NCI-H345 treated with DMSO at 0.1 percent for 48 hours (cell line): ENCODE results near the gene GPC6.

ENCODE experiments used
- DNase-seq: peaks from one replicate; lab custom pipeline; 2025; ENCODE audit not compliant: unreplicated experiment; lab: John Stamatoyannopoulos, UW

Gene GPC6

DNA sequence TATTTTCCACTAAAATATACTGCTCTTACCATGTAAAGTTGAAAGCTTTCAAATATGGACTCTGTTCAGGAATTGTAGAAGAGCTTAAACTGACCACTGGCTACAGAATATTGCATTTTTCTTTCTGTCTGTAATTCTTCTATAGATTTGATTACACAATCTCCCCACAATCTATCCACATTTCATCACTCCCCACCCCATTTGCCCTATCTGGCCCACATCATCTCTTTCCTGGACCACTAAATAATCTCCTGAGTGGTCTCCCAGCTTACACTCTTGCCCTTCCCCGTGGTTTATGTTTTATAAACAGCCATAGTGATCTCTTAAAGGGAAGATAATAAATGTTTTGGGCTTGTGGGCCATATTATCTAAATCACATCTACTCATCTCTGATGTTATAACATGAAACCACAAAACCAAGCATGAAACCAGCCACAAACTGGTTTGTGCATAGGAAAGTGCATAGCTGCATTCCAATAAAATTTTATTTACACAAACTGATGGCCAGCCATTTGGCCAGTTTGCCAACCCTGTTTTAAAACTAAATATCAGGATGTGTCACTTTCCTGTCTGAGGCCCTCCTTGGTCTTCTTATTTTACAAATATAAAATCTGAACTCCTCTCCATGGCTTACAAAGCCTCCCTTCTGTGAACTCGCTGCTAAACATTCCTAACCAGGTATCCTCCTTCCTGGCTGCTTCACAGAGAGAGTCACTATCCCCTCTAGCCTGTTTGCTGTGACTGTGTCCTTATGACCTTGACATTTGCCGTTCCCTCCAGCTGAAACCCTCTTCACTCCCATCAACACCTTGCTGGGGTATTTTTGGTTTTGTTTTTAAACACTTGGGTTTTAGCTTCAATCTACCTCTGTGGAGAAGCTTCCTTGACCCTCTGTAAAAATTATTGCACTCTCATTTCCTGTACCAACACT is 500.9 kb downstream of the GPC6 start:
- DNase-seq, result no peak

DNA sequence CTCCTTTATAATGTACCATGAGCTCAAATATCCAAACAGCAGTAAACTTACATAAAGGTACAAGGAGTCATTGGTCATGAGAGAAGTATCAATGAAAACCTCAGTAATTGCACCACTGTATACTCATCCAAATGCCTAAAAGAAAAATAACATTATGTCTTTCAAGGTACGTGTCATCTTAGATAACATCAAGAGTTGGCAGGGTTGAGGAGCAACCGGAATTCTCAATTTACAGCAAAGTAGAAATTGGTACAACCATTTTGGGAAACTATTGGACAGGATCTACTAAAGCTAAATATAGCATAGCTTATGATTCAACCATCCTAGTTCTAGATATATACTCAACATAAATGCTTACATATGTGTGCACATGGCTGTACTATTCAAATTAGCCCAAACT is 502.8 kb downstream of the GPC6 start:
- no peak for DNase-seq

DNA sequence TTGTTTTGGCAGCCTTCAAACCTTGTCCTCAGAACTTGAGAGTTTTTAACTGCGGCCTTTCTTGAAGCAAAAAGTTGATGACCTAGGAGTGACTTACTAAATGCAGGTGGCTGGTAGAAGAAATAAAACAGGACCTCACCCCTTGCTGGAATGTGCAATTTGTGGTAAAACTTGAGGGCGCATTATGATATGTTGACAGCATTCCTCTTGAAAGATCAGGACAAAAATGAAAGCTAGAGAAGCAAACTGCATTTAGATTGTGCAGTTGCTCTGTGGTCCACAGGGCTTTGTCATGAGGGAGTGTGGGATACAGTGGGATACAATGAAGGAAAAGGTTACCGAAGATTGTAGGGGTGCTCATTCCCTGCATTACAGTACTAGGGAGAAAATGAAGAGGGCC is 504.2 kb downstream of the GPC6 start:
- DNase-seq, result no peak

DNA sequence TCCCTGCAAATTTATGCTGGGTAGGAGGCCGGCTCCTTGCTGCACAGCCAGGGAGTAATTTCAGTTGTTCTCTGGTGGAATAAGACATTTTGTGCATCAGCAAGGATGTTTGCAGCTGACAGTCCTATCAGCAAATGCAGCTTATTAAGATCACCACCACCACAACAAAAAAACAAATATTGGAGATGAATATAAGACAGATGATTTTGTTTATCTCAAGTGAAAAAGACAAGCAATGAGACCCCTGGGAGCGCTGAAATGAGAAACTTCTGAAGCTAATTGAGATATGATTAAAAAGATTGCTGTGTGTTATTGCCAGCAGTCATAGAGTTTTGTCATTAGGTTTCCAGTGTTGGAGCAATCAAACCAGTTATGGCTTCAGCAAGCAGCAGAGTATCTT is 505.6 kb downstream of the GPC6 start:
- DNase-seq, result no peak

DNA sequence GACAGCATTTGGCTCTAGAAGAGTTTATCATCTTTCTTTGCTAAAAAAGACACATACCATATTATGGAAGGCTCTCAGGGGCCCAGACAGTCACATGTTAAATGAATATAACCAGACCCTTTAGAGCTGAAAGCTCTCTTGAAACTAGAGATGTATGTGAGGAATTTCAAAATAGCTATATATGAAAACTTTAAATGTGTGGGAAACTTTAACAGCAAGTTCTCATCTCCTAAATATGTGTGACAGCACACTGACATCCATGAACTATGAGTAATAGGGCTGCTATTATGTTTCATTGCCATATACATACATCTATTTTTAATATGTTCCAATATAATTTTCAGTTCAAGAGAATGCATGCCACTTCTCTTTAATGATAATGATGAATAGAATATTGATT is 509.5 kb downstream of the GPC6 start:
- DNase-seq, result no peak

DNA sequence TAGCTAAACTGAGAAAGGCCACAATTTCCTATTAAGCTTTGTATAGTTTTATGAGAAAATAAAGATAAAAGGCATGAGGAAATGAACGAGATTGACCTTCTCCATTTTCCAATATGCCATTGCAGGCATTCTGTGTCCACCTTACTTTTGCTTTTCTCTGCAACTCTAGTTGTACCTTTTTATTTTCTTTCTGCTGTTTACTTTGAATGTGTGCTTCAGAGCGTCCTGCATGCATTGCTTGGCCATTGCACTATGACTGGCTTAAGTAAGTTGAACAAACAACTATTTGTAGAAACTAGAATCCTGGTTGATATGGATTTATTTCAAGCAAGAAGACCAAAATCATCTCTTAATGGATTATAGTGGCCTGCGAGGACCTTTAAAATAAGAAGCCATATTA is 510.3 kb downstream of the GPC6 start:
- no peak for DNase-seq

DNA sequence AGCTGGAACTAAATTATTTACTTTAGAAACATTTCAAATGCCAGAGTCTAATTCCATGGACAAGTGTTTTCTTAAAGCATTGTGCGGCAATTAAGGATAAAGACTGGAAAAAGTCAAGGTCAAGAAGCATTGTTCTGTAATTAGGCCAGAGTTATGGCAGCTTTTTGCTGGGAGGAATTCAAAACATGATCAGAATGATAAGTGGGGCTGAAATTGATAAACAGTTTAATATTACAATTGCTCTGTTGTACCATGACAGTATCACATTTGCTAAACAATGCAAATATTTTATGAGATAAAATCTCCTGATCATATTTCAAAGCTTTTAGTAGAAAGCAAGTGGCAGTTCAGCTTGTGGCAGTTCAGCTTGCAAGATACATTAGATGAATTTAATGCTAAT is 513.7 kb downstream of the GPC6 start:
- no peak for DNase-seq

DNA sequence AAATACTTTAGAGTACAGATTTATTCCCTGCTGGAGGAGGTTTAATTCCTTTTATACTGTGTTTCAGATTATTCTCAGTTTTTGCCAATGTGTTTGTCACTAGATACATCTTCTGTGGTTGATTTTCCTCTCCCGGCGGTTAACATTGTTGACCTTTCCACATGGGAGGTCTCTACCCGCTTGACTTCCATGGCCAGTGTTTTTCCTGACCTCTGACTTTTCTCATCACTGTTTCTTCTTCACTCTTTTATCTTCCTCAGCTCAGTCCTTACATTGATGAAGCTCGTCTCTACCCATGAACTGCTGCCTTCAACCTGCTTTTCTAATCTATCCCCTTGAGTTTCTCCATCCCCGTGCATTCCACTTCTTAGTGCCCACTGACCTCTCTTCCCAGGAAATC is 517.4 kb downstream of the GPC6 start:
- DNase-seq, result no peak

DNA sequence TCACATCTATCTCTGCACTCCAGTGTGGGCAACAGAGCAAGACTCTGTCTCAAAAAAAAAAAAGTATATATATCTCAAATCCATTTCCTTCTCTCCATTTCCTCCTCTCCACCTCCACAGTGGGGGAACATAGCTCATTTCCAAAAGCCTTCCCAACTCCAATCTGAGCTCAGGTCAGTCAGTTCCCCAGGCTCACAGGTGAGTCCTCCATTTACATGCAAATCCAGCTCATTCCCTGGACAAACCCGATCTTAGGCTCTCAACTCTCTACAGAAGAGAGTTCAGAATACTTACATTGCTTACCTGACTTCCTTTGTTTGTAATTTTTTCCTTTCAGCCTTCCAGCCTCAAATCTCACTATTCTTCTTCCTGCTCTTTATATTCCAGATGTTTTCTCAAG is 518.3 kb downstream of the GPC6 start:
- no peak for DNase-seq

DNA sequence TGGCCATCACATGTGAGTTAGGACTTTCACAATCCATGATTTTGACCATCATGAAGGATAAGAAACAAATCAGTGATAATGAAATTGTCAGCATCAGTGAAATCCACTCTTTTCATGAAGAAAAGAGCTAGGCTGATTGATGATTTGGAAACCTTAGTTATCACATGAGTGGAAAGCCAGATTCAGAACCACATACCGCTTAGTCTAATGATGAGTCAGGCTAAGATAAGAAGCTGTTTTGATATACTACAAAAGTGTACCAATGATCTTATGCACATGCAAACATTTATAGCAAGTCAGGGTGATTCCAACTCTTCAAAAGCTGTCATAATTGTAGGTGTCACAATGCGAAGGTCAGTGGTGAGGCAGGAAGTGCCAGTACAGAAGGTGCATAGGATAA is 519.3 kb downstream of the GPC6 start:
- DNase-seq, result no peak

DNA sequence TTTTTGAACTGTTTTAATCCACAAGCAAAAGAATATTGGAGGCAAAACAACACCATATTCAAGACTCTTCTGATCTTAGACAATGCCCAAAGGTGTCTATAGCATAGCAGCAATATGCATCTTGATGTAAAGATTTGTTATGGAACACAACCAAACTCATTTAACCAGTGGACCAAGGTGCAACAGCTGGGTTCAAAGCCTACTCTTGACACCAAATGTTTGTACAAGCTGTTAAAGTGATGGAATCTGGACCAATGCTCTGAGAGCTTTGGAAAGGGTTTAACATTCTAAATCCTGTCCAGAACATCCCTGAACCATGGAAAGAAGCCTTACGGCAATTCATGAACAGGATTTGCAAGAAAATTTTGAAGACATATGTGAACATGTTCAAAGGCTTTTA is 520.0 kb downstream of the GPC6 start:
- no peak for DNase-seq

DNA sequence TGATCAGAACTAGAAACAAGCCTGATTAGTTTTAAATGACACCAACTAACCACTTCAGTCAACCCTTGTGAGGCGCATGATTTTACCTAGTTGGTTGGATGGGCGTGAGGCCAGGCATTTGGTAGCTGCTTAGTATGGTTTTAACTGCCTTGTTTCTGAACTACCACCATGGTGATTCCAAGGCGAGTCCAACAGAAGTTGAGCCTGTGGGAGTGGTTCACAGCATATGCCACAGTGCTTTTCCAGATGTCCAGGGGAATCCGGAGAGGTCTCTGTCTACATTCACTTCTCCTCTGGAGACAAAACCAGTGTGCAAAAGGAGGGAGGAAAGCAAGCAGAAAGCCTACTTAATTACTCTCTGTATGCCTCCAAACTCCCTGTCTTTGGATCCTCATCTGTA is 524.1 kb downstream of the GPC6 start:
- no peak for DNase-seq

DNA sequence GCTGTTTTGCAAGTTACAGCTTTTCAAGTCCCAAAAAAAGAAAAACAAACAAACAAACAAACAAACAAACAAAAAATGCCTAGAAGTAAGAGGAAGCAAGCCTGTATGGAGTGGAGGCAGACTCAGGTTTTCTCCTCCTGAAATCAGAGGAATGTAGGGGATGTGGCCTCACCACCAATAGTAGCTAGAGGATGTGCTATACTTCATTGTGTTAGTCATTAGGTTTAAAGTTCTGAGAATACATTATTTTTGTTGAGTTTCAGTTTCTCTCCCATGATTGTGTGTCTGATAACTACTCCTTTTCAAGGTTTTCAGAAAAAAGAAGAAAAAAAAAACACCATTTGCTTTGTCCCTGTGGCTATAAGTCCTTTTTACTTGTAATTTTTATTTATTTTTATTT is 524.5 kb downstream of the GPC6 start:
- no peak for DNase-seq

DNA sequence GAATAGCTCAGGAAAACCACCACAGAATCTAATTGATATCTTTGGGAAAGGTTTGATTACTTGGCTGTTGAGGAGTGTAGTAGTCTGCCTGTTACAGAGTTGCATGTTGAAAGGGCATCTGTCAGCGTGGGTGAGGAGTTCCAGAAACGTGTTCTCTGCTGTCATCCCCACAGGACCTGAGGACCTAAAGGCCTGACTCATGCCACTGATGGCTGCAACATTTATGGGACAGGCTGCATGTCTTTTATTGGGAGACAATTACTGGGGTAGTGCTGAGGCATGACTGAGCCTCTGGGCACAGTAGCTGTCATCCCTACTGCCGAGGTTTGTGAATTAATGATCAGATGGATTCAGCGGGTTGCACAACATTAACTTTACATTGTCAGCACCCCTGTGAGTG is 525.9 kb downstream of the GPC6 start:
- DNase-seq, result no peak

DNA sequence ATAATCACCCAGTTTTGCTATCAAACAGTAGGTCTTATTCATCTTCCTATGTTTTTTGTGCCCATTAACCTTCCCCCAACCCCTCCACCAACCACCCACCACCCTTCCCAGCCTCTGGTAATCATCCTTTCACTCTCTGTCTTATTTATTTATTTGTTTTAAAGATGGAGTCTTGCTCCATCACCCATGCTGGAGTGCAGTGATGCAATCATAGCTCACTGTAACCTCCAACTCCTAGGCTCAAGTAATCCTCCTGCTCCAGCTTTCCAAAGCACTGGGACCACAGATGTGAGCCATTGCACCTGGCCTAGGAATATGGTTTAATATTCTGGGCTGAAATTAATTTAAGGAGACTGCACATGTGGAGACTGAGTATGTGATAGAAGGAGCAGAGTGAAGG is 527.0 kb downstream of the GPC6 start:
- no peak for DNase-seq

DNA sequence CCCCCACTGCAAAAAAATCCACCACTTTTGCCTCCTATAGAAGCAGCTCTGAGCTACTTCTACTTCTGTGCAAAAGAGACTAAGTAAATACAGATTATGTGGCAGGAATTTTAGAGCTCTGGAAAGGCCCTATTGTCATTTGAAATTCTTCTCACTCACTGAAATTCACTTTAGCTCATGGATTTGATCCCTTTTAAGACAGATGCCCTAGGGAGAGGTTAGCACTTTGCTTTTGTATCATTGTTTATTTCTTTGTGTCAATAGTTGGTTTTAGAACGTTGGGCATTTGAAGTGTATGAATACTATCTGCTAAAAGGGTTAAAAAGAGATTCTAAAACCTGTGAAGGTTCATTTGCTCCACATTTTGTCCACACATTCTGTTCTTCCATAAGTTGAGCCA is 528.7 kb downstream of the GPC6 start:
- DNase-seq, result no peak

DNA sequence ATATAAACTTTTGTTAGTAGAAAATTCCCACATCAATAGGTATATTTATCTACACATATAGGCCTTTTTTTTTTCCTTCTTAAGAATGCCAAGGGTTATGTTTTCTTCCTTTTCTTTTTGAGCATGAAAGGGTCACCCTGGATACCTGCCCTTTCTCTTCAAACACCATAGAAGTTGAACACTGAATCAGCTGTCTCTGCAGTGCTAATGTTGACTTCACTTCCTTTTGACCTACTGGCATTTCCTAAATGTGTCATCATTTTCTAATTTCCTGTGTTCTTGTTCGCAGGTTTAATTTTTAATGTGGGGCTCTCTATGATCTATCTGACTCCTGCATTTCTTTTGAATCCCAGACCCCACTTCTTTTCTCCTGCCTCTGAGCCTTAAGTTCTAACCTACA is 532.0 kb downstream of the GPC6 start:
- no peak for DNase-seq

DNA sequence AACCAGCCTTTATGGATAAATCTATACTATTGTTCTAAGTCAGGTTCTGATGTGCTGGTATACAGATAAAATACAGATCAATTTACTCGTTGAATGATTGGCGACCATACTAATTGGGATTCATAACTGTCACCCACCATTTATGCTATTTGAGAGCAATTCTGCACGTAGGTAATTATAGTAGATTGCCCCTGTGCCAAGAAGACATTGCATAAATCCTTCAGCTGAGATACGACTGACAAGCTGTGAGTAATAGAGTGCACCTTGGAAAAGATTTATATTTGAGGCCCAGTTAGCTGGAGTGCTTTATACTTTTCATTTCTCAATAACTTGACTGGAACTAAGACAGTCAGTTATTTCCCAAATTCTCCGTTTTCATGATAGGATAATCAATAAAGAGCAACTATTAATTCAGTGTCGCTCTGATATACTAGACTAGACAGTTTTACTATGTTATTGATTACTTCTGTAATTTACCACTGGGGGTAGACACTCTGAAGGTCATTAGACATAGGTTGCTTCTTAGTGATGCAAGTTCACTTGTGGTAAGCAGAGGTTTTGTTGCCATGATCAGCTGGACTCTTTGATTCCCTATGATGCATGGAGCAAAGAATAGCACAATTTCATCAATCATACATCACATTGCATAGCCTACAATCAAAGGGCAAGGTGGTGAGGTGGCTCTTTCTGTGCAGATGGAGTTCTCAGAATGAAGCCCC is 536.3 kb downstream of the GPC6 start:
- no peak for DNase-seq

DNA sequence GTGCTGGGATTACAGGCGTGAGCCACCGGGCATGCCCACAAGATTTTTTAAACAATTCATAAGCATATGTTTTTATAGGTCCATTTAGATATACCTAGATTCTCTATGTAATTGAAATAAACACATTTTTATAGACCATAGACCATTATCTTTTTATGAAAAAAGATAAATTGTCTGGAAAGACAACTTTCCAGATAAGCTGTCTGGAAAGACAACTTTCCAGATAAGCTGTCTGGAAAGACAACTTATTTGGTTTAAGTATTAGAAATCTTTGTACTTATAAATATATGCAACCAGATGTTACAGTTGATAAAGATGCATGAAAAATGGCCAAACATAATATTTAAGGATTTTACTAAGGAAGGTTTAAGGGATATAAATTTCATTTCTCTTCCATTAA is 538.5 kb downstream of the GPC6 start:
- no peak for DNase-seq

DNA sequence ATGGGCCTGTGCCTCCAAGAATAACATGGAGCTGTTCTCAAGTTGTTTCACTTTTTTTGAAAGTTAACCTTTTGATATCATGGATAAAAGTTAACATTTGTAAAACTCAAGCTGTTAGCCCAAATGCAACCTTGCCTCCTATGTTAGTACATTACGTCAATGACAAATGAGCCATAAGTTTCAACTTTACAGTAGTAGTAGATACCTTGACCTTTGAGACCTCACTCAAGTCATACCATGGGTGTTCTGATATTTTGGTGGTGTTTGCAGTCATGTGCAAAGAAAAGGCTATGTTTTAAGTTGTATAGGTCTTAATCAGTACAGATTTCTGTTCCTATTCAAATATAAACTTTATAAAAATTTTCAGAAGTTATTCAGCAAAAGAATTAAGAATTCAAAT is 539.2 kb downstream of the GPC6 start:
- no peak for DNase-seq

DNA sequence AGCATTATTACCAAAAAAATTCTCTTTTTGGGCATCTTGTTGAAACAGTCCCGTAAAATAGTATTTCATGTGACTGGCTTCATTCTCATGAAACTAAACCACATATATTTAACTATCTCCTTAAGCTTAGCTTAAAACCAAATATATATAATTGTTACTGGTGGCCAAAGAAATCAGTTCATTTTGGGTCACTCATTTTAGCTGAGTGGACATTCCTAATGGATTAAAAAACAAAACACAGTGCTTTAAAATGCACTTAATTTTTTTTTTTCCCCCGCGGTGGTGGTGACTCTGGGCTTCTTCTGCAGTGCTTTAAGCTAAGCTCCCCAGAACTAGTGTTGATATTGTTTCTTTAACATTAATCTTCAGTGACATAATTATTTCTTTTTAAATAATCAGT is 540.1 kb downstream of the GPC6 start:
- no peak for DNase-seq

DNA sequence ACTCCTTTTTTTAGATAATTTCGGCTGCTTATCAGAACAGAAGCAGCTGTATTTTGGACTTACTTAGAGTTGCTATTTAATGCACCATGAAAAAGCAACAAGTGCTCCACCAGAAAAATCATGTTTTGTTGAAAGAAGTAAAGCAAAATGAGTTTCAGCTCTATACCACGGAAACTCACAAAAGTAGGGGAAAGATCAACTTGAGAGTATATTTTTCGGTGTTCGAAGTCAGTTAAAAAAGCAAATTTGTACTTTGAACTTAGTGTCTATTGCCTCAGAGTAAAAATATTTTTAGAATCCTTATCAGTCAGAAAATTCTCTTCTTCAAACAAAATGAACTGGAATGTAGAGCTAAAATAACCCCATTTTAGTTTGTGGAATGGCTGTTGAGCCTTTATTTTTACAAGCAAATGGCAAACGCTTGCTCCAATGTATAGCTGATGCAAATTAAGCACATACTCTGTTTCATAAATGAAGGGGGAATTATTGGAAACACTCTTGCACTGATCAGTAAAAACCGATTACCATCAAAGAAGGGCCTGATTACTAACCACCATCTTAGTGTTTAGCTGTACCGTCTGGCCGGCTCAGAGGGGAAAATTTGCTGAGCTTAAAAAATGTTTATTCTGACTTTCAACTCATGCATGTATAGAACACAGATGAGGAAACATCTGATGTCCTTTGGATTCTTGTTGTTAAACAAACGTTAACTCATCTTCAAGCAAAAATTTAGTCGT is 540.7 kb downstream of the GPC6 start:
- no peak for DNase-seq
